M059J (cell line): ENCODE data around the gene NECAP2. TPM values are rescaled to one million over a fixed set of nuclear protein-coding genes. Genes with fewer than 3 reads are reported as not detected.

Experiments used
- DNase-seq: peaks from one replicate; pipeline ENCODE4 v3.0.0-alpha.2; 2012; ENCODE audit warnings: low read depth
- total RNA-seq: library from RNA; depleted of rRNA; stranded (reverse); fragments of >200 nt; shearing (Covaris generic); gene quantifications from 2 replicates; pipeline ENCODE4 v1.2.3, GENCODE V29; 2014; rRNA removed

The NECAP2 gene, protein sequence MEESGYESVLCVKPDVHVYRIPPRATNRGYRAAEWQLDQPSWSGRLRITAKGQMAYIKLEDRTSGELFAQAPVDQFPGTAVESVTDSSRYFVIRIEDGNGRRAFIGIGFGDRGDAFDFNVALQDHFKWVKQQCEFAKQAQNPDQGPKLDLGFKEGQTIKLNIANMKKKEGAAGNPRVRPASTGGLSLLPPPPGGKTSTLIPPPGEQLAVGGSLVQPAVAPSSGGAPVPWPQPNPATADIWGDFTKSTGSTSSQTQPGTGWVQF
- 70.6 and 105 TPM in 2 replicates for total RNA-seq

DNA sequence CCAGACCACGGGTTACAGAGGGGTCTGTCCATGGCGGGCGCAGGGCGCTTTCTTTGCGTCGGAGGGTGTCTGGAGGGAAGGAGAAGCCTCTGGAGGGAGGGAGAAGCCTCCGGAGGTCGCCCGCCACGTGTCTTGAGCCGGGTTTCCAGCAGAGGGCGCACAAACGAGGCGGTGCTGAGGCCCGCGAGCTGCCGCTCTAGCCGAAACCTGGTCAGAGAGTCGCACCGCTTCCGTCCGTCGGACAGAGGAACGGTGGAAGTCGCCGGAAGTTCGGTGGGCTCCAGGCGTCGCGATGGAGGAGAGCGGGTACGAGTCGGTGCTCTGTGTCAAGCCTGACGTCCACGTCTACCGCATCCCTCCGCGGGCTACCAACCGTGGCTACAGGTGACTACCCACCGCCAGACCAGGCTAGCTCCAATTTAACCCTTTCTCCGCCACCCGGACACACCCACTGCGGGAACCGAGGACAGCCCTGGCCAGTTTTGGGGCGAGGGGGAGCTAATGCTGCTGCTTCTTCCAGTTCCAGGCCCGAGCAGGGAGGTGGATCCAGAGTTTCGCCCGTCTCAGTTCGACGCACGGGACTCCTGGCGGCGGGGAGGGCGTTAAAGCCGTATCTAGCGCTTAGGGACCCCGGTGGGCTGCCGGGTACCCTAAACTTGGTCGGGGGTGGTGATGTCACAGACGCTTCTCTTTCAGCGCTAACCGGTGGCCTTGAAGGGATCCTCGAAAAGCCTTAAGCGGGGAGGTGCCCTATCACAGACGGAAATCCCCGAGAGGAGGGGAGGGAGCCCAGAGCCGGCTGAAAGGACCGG is at the start of gene NECAP2:
NECAP2 (plus strand) TSS at position 255 of the 812 bp plus-strand sequence; CDS start at position 293, 38 bp downstream.
- DNase-seq = peak; percentile 88

- no peak for DNase-seq
These were observed 49.1 kb upstream of the NECAP2 start for GRCh38 chr1:16391411-16391810.

- no peak for DNase-seq
These were observed 47.6 kb upstream of the NECAP2 start for GRCh38 chr1:16392740-16393569.

DNA sequence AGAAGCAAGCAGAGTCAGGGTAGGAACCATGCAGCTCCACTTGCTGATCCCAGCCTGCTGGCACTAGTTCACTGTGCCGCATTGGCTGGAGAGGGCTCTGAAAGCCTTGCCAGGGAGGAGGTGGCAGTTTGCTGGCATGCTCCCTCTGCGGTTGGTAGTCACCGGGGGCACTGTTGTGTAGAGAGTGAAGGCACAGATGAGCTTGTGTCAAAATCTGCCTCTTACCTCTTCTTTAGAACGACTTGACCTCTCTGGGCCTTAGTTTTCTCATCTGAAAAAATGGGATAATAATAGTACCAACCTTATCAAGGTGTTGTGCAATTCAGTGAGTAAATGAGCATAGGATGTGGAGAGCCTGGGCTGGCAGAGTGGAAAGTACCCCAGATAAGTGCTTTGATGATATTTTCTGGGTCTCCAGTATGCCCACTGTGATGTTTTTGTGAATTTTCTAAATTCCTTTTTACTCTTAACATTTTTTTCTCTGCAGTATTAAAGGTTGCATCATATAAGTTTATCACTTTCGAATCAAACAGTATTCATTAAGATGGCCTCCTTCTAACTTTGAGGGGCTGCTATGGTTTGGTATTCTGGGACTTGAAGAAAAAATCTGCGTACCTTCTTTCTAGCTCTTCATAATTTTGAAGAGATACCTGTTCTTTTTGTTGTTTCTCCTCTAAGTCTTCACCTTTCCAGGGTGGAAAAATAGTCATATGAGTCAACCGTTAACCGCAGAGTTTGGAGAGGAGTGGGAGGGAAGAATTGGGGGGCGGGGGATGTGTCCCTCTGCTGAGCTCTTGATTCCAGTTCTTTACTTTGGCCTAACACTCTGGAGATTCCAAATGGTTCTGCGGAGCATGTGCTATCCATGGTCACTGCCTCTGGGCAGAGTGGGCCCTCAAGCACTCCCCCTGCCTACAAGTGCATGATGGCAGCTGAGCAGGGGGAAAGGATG is 46.7 kb upstream of the NECAP2 start:
- no peak for DNase-seq

- no peak for DNase-seq
These were observed 45.5 kb upstream of the NECAP2 start for GRCh38 chr1:16394977-16395376.

GRCh38 chr1:16396591-16396990 is 43.9 kb upstream of the NECAP2 start:
- peak; percentile 81 for DNase-seq

DNA sequence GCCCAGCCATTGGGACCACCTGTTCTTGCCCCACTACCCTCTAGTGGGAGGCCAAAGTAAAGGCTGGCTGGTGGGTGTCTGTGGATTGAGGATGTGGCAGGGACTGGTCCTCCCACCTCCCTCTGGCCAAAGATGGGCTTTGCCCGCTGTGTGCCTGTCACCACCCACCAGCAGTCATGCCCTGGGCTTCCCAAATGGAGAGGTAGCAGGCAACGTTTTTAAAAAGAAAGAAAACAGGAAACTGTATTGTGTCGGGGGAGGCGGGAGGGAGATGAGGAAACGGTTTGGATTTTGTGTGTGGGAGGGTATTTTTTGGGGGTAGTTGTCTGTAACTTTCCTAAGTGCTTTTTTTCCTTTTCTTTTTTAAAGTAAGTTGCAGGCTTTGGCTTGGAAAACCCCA is 43.4 kb upstream of the NECAP2 start:
- no peak for DNase-seq

GRCh38 chr1:16398371-16398953 is 42.1 kb upstream of the NECAP2 start:
- no peak for DNase-seq

DNA sequence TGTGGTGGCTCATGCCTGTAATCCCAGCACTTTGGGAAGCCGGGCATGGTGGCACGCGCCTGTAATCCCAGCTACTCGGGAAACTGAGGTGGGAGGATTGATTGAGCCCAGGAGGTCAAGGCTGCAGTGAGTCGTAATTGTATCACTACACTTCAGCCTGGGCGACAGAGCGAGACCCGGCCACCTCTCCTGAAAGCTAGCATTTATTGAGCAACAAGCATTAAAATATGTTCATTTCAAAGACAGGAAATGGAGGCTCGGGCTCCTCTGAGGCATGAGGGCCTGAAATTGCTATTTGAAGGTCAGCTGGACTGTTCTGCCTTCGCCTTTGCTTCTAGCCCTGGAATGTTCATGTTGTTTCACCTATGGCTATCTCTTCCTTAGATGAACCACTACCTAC is 37.8 kb upstream of the NECAP2 start:
- no peak for DNase-seq

- DNase-seq = no peak
These were observed 35.1 kb upstream of the NECAP2 start for GRCh38 chr1:16405441-16405840.

GRCh38 chr1:16406868-16407267 is 33.7 kb upstream of the NECAP2 start:
- no peak for DNase-seq

GRCh38 chr1:16409536-16410152 is 30.9 kb upstream of the NECAP2 start:
- DNase-seq = no peak

DNA sequence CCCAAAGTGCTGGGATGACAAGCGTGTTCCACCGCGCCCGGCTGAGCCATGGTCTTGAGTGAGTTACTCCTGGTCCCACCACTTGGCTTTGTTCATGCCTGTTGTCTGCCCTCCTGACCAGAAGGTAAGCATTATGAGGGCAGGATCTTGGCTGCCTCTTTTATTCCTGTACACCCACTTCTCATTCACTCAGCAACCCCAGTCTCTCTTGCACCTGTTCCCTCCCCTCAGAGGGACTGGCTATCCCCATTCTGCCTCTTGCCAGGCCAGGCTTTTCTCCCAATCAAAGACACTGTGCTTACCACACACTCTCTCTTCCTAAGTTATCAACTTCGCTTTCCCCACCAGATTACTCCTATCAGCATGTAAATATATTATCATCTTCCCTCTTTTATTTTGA is 29.7 kb upstream of the NECAP2 start:
- no peak for DNase-seq

DNA sequence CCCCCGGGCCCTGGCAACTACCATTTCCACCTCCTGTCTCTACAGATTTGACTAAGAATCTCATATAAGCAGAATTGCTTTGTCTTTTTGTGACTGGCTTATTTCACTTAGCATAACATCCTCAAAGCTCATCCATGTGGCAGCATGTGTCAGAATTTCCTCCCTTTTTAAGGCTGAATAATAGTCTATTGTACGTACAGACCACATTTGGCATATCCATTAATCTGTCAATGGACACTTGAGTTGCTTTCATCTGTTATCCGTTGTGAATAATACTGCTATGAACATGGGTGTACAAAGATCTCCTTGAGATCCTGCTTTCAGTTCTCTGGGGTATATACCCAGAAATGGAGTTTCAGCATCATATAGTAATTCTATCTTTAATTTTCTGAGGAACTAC is 27.3 kb upstream of the NECAP2 start:
- DNase-seq = no peak

GRCh38 chr1:16418823-16419425 is 21.6 kb upstream of the NECAP2 start:
- no peak for DNase-seq

GRCh38 chr1:16420424-16421118 is 20.0 kb upstream of the NECAP2 start:
- no peak for DNase-seq

DNA sequence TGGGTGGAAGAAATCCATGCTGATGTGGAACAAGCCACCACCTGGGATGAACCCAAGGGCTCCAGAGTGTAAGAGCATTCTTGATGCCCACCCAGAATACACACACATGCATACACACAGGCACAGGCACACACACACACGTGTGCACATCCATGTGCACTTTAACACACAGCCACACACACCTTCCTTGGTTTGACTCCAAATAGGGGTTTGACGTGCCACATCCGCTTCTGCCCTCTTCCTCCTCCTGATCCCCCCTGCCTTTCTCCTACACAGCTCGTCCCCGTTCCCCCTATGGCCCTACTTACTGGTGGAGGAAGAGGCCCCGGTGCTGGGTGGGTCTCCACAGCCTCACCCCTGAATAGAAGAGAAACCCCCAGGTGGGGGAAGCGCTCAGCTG is 19.3 kb upstream of the NECAP2 start:
- no peak for DNase-seq

GRCh38 chr1:16422041-16422440 is 18.5 kb upstream of the NECAP2 start:
- no peak for DNase-seq
